ENCODE results near the gene CD58. TPM values are rescaled to one million over a fixed set of nuclear protein-coding genes. Genes with fewer than 3 reads are reported as not detected.
"Not testable (repeated sequence)": the region's sequence is repeated elsewhere in the genome, so short reads cannot be mapped to it uniquely, and the experiment has no call there.

CD58 gene, protein sequence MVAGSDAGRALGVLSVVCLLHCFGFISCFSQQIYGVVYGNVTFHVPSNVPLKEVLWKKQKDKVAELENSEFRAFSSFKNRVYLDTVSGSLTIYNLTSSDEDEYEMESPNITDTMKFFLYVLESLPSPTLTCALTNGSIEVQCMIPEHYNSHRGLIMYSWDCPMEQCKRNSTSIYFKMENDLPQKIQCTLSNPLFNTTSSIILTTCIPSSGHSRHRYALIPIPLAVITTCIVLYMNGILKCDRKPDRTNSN
- 10 to 100 TPM; 30.0 to 34.1 TPM for total RNA-seq
- long read RNA-seq, transcript CD58-202 (6 exons, 1,098 nt), result major isoform, 25 of 36 reads
- long read RNA-seq, transcript CD58-201 (4 exons, 892 nt), result minor isoform, 7 of 36 reads
- long read RNA-seq, partial matches to known transcripts, result 0 of 36 reads
- long read RNA-seq, other reads (novel, unspliced or antisense), result 3 of 36 reads

DNA sequence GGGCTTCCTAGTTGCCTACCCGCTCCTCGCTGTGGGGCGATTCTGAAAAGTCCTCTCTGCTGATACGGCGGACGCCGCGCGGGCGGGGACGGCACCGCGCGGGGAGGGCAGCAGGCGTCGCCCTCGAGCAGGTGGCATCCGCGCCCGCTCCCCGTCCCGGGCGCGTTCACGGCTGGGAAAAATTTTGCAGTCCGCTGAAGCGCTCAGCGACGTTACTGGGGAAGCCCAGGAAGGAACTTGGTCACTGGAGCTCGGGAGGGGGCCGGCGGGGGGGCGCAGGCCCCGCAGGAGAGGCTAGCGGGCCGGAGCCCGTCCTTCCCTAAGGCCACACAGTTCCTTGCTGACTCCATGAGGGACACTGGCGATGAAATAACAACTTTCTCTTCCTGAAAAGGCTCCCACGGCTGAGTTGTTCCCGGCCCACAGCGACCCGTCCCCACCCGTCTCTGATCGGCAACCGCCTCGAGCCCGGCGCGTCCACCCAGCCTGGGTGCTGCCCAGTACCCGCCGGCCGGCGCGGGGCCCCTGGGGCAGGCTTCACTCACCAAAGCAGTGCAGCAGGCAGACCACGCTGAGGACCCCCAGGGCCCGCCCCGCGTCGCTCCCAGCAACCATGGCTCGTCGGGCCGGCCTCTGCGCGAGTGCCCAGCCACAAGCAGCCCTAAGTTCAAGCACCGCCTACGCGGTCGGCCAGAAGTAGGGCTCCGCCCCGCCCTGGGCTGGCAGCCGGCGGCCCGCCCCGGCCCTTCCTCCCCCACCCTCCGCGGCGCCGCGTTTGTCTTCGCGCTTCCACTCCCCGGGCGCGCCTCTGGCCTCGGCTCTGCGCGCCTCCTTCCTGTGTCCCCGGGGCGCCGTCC is at the start of gene CD58:
TSS of gene CD58 (minus strand) at position 669 of the 857 bp plus-strand sequence. CDS start at position 615, 54 bp downstream.
- intact Hi-C loops (cut with DNase I, micrococcal nuclease), result no loop called here
- ATAC-seq, result peak; percentile 87
- DNase-seq, result peak; percentile 92 to 95

DNA sequence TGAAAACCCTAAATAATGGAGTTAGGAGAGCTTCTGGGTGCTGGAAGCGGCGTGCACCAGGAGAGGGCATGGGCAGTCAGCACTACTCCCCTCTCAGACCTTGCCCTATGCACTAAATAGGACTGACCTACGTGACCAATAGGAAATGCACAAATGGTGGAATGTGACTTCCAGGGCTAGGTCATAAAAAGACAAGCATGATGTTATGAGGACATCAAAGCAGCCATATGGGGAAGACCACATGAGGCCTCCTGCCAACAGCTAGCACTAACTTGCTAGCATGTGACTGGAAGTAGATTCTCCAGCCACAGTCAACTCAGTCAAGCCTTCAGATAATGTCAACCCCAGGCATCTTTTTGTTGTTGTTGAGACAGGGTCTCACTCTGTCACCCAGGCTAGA is 49.6 kb upstream of the CD58 start:
- intact Hi-C loops (cut with DNase I, micrococcal nuclease), result not testable (repeated sequence)

DNA sequence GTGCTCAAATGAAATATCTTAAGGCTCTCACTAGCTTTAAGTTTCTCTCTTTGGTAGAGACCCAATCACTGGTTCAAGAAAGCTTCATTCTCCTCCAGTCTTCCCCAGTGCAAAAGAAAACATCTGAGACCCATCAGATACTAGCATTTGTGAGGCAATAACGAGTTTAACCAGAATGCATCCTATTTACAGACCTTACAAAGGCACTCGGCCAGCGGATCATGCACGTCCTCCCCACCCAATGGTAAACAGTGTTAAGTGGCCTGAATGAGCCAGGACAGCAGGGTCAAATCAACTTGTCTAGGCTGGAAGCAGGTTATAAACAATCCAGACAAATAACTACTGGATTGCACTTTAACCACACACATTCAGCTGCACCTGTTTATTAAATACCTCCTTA is 48.3 kb upstream of the CD58 start:
- intact Hi-C loops (cut with DNase I, micrococcal nuclease); ATAC-seq: not testable (repeated sequence)
- peak; percentile 42 to 59 for DNase-seq

More for the DNA sequence above, 49.6 kb upstream of the CD58 start:
- ATAC-seq, DNase-seq: not testable (repeated sequence)

DNA sequence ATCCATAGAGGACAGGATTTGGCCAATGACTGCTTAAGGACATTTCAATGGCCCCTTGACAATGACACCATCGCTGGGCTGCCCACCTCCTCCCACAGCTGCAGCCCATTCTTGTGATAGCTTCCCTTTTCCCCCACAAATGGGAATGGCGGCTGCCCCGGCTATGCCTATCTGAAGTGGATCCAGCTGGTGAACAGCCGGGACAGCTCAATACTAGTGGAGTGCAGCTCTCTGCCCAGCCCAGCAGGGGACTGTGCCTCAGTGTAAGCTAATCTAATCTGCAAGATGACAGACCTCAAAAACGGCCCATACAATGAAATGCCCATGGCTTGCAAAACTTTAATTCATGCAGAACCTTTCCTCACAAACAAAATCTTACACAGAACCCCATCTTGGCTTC is 47.0 kb upstream of the CD58 start:
- DNase-seq; intact Hi-C loops (cut with DNase I, micrococcal nuclease); ATAC-seq: not testable (repeated sequence)

DNA sequence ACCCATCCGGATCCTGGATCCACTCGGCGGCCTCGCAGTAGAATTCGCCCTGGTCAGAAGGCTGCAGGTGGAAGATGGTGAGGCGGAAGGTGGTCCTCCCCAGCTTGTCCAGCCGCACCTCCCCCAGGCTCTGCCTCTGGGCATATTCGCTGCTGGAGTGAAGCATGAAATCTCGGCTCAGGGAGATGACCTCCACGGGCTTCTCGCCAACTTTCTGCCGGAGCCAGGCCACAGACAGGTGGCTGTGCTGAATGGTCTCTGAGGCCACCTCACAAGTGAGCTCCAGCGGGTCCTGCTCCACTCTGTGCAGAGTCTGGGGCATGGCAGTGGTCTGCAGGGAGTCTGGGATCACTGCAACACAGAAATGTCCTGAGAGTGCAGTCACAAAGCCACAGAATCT is 43.0 kb upstream of the CD58 start:
- ATAC-seq, DNase-seq: not testable (repeated sequence)

DNA sequence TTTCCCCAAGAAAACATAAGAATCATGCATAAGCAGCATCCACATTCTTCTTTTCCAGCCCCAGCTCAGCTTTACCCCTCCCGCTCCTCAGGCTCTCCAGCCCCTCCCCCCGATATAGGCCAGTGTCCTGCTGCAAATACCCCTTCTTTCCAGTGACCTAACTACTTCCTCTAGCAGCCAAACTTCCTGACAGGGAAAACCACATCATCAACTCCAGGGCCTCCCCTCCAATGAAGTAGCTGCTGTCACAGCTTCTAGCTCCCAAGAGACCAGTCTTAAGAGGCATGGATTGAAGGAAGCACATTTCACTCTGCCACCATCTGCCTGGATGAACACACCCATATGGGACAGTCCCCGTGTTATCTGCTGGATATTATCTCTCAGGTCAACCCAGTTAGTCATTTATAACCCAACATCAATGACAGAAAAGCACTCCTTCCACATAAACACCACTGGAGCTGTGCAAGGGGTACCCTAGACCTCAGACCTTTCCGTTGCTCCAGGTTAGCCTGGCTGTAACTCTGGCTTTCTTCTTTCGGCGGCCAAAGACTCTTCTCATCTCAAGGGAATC is 39.1 kb upstream of the CD58 start:
- intact Hi-C loops (cut with DNase I, micrococcal nuclease); DNase-seq: not testable (repeated sequence)
- ATAC-seq, result peak; percentile 76

More for the DNA sequence above, 43.0 kb upstream of the CD58 start:
- intact Hi-C loops (cut with DNase I, micrococcal nuclease), result not testable (repeated sequence)

DNA sequence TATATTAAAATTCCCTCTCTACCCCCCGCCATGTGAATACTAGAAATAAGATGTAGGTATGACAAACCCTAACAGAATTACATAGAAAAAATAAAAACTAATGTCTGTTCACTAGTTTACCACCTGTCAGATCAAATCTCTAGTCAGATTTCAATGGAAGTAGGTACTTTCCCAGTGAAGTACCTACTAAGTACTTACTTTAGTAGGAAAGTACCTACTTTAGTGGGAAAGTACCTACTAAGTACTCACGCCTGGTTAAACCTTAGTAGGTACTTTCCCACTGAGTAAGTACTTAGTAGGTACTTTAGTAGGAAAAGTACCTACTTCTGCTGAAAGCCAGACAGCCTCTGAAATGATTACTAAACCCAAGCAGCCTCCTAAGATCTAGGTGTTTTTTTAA is 38.0 kb upstream of the CD58 start:
- intact Hi-C loops (cut with DNase I, micrococcal nuclease); DNase-seq; ATAC-seq: not testable (repeated sequence)

DNA sequence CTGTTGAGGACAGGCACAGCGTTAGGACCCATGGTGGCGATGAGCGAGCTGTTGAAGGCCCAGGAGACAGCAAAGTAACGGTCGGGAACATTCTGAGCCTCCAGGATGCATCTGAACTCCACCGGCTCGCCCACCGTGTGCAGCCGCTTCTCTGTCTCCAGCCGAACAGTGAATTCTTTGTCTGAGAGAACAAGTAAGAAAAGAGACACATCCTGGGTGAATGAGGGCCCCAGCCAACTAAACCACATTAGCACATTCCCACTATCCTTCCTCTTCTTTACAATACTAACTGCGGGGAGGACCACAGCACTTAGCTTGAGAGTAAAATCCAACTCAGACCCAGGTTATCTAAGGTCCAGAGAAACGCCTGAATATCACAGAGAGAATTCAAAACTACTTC is 37.3 kb upstream of the CD58 start:
- intact Hi-C loops (cut with DNase I, micrococcal nuclease); DNase-seq; ATAC-seq: not testable (repeated sequence)

DNA sequence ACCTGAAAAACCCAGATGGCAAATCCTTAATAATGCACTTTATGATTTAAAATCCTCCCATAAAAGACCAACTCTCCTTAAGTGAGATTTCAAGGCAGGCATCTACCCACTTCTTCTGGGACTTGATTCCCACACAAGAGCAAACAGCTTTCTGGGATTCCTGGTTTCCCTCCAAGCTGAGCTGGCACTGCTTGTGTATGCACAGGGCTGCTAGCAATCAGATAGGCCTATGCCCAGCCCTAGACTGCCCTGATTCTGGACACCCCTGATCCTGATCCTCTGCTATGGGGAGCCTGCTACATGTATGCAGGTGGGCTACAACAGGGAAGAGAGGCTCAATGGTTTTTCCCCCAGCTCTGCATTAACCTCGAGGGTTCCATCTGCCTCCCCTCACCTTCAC is 36.6 kb upstream of the CD58 start:
- DNase-seq; ATAC-seq; intact Hi-C loops (cut with DNase I, micrococcal nuclease): not testable (repeated sequence)

DNA sequence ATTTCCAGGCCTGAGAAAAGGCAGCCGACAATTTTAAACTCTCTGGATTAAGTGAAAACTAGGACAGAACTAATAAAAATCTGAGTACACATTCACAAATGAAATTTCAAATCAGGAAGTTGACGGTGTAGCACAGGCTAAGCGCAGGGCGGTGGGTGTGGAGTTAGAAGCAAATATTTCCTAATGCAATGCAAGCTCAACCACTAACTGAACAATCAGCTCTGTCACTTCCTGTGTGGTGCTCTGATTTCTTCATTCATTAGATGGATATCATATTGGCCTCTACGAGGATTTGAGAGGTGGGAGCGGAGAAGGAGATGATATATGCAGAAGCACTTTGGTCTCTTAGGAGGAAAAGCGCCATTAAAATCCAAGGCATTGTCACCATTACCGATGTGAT is 35.2 kb upstream of the CD58 start:
- DNase-seq; intact Hi-C loops (cut with DNase I, micrococcal nuclease): not testable (repeated sequence)
- peak; percentile 85 for ATAC-seq

DNA sequence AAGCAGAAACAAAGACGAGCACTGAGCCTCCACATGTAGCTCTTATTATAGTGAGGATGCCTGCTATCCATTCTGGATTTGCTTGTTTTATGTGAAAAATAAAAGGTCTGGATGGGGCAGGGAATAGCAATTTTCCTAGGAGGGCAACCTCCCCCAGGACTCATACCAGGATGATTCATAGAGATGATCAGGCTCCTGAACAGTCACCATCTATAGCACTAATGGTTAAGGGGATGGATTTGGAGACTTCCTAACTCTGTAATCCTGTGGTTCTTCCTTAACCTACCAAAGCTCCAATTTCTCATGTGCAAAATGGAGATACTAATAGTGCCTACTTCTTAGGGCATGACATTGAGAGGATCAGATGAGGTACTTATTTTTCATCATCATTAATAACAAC is 34.5 kb upstream of the CD58 start:
- no peak for ATAC-seq
- intact Hi-C loops (cut with DNase I, micrococcal nuclease), result no loop called here
- DNase-seq, result no peak

DNA sequence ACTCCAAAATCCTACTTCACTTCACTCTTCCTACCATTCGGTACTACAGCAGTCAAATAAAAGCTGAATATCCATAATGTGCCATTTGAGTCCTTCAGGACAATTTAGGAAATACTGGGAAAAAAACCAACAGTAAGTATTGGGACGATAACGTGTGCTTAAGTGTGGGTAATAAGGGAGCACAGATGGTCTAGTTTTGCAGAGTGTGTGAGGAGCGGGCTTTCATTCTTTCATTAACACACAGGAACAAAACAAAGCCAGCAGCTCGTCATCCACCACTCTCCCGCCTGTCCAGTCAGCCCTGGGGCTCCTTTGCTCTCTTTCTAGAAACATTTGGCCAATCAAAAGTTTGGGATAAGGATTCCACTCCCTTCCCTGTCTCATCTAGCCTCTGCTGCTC is 33.6 kb upstream of the CD58 start:
- ATAC-seq; DNase-seq; intact Hi-C loops (cut with DNase I, micrococcal nuclease): not testable (repeated sequence)

DNA sequence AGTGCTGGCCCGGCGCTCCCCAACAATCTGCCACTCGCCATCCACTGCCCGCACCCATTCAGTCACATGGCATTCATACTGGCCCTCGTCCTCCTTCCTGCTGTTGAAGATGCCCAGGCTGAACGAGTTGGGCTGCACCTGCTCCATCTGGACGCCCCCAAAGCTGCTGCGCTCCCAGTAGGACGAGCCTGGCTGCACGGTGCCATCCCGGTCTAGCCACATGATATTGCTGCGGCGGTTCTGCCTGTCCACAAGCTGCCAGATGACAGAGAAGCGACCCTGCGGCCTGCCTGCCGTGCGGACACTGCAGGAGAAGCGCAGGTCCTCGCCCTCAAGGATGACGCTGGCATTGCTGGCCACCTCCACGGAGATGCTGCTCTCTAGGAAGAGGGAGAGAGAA is 32.8 kb upstream of the CD58 start:
- intact Hi-C loops (cut with DNase I, micrococcal nuclease); DNase-seq; ATAC-seq: not testable (repeated sequence)

DNA sequence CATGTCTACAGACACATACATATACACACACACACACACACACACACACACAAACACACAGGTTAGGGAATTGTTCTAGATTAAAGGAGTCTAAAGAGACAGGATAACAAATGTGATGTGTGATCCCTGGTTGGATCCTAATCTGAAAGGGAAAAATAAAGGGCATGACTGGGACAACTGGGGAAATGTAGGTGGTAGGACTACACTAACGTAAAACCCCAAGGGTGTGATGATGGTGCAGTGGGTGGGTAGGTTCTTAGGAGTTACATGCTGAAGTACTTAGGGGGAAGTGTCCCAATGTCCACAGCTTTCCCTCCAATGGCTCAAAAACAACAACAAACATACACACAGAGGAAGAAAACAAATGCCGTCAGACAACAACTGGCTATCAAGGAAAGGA is 28.5 kb upstream of the CD58 start:
- ATAC-seq; intact Hi-C loops (cut with DNase I, micrococcal nuclease); DNase-seq: not testable (repeated sequence)

DNA sequence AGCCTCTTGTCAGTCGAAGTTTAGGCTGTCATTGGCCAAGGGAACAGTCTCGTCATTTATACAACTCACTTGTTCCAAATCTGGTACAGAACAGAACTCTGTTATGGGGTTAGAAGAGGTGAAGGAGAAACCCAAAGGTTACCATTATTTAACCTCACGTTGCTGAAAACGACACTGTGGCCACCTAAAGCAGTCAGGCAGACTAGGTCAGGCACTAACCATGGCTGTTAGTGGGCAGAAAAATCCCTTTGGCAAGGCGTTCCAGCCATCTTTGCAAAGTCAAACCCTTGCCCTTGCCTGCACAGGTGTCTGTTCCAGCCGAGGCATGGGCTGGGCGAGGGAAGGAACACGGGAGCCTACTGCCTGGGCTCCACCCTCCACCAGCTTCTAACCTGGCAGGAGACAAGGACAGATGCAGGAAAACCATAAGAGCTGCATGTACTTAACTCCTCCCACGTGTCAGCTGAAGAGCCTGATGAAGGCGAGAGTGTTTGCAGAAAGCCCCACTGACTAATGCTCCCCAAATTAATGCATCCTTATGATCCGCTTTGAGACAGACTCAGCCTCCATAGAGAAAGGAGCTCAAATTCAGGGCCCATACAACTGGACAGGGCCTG is 27.7 kb upstream of the CD58 start:
- ATAC-seq, result peak; percentile 75
- DNase-seq, result peak; percentile 63 to 73
- intact Hi-C loops (cut with DNase I, micrococcal nuclease), result not testable (repeated sequence)

DNA sequence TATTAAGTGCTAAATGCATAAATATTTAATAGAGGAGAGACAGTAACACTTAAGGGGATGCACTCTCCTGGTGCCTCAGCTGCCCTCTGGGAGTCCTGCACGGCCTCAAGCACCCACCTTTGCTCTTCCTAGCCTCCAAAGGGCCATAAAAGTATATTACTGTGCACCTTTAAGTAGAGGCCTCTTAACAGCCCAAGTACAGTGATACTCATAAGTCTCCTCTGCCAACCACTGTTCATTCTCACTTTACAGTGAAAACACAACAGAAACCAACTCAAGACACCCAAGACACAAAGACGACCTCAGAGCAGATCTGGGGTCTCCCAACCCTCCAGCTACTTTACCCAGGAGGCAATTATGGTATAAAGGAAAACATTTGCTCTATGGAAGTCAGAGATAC is 26.6 kb upstream of the CD58 start:
- intact Hi-C loops (cut with DNase I, micrococcal nuclease); DNase-seq: not testable (repeated sequence)
- peak; percentile 74 for ATAC-seq

DNA sequence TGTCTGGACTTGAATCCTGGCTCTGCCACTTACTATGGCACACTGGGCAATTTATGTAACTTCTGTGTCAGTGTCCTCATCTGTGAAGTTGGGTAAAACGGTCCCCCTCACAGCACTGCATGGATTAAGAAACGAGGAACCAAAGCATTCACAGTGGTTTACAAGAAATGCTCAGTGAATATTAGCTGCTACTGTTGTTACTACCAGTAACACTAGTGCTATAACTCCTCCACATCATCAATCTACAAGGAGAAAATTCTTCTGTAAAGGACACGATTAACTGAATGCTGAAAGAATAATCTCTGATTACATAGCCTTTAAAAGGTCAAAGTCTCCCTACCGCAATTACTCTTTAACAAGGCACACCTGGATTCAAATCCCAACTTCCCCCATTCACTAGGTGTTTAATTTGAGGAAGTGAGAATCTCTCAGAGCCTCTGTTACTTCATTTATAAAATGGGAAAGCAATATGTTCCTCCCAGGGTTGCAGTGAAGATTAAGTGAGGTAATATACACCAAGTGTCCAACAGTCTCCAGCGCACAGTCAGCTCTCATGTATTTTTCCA is 26.0 kb upstream of the CD58 start:
- intact Hi-C loops (cut with DNase I, micrococcal nuclease); DNase-seq: not testable (repeated sequence)
- peak; percentile 68 for ATAC-seq

Data from left colon (tissue), 2 donors.